Panc1 (cell line): ENCODE measurements around the gene SLC6A17. TPM values are rescaled to one million over a fixed set of nuclear protein-coding genes. Genes with fewer than 3 reads are reported as not detected.
A peak's percentile ranks its signal among the peaks of the same experiment; 100 is the strongest.

ENCODE experiments used
- ATAC-seq: fragments of 200-7000 bp; cut with Tn5 transposase; 2 replicates; pipeline ENCODE4 v1.9.1; 2020; ENCODE audit warnings: mild to moderate bottlenecking, moderate library complexity
- BruUV-seq: library from RNA; stranded (reverse); fragments of 400-500 nt; replicated peaks from 2 replicates; lab custom pipeline; 2021; lab: Mats Ljungman, UMichigan
- CTCF ChIA-PET: fragments of 300-600 bp; sonication (Branson Sonifier 250); formaldehyde crosslinking; loops from one replicate; lab custom pipeline; 2022; ENCODE audit warnings: antibody characterized with exemption; lab: Charles Lee
- POLR2A ChIA-PET: fragments of 300-600 bp; sonication (Branson Sonifier 250); formaldehyde crosslinking; loops from one replicate; lab custom pipeline; 2022; ENCODE audit warnings: antibody characterized with exemption; lab: Charles Lee
- DNase-seq: peaks from one replicate; pipeline ENCODE4 v3.0.0-alpha.2; 2010; ENCODE audit warnings: low read depth, low spot score
- H3K27ac ChIP-seq: 2 replicates; pipeline ENCODE4 v1.5.1; 2011; ENCODE audit warnings: mild to moderate bottlenecking, low read length, inconsistent platforms
- H3K27me3 ChIP-seq: fragments of 200-500 bp; sonication (Bioruptor generic); 2 replicates; pipeline ENCODE4 v1.6.0; 2014; ENCODE audit warnings: low read length, inconsistent platforms; ENCODE audit not compliant: control insufficient read depth, insufficient read depth
- H3K36me3 ChIP-seq: fragments of 200-500 bp; sonication (Bioruptor generic); 2 replicates; pipeline ENCODE4 v1.5.1; 2014; ENCODE audit warnings: inconsistent platforms, mild to moderate bottlenecking, low read length, moderate library complexity; ENCODE audit not compliant: control insufficient read depth, insufficient read depth
- H3K4me1 ChIP-seq: 2 replicates; pipeline ENCODE4 v1.5.1; 2011; ENCODE audit warnings: inconsistent platforms, mild to moderate bottlenecking, low read length, moderate library complexity; ENCODE audit not compliant: control insufficient read depth, insufficient read depth
- H3K4me3 ChIP-seq, 2 experiments: 2 replicates each; pipeline ENCODE4 v1.5.1; 2011 to 2012; ENCODE audit warnings: low read depth in 2 of 2, low read length in 2 of 2, mild to moderate bottlenecking in 2 of 2, inconsistent platforms in 1 of 2, moderate library complexity in 1 of 2
- H3K9me3 ChIP-seq: fragments of 200-500 bp; sonication (Bioruptor generic); 2 replicates; pipeline ENCODE4 v1.5.1; 2014; ENCODE audit warnings: low read depth, mild to moderate bottlenecking, inconsistent platforms, low read length, moderate library complexity; ENCODE audit not compliant: control insufficient read depth, insufficient read depth
- POLR2AphosphoS5 ChIP-seq: IDR thresholded peaks from 2 replicates; pipeline ENCODE4 v1.6.1; 2012; ENCODE audit warnings: mild to moderate bottlenecking, low read depth, low read length, moderate library complexity
- SIN3A ChIP-seq: IDR thresholded peaks from 2 replicates; pipeline ENCODE4 v1.6.1; 2012; ENCODE audit warnings: low read depth, mild to moderate bottlenecking, low read length, moderate library complexity, borderline replicate concordance; ENCODE audit not compliant: insufficient read depth
- TCF7L2 ChIP-seq: IDR thresholded peaks from 2 replicates; pipeline ENCODE4 v1.6.1; 2011; ENCODE audit warnings: mild to moderate bottlenecking, low read depth, low read length, inconsistent platforms
- in situ Hi-C: cut with HindIII; loops from 2 replicates; pipeline ENCODE4 v1.10.0; 2016; ENCODE audit warnings: low sequenced_read_pairs, low pct_unique_long_range_greater_than_20kb
- intact Hi-C: fragments of 100-400 bp; cut with micrococcal nuclease; formaldehyde crosslinking; loops from one replicate; pipeline ENCODE4 v1.10.0; 2022; ENCODE audit not compliant: unreplicated experiment
- total RNA-seq: library from RNA; stranded (reverse); gene quantifications from one replicate; pipeline ENCODE4 v1.2.1, GENCODE V29; 2021; ENCODE audit not compliant: unreplicated experiment
- TF ChIP-seq, protein P1 (sequence below), 2 experiments: IDR thresholded peaks; 2 replicates each; pipeline ENCODE4 v1.6.1; 2011 to 2012; ENCODE audit warnings: low read depth in 2 of 2, control low read depth in 1 of 2, low read length in 1 of 2, mild to moderate bottlenecking in 1 of 2, moderate library complexity in 1 of 2; ENCODE audit not compliant: insufficient read depth in 1 of 2
- TF ChIP-seq, protein P2 (sequence below): fragments of 450-650 bp; IDR thresholded peaks from 2 replicates; pipeline ENCODE4 v1.5.1; 2017; ENCODE audit warnings: mild to moderate bottlenecking

Gene SLC6A17
- total RNA-seq, 1 experiment from 2014 or later, result 5.7 TPM

DNA sequence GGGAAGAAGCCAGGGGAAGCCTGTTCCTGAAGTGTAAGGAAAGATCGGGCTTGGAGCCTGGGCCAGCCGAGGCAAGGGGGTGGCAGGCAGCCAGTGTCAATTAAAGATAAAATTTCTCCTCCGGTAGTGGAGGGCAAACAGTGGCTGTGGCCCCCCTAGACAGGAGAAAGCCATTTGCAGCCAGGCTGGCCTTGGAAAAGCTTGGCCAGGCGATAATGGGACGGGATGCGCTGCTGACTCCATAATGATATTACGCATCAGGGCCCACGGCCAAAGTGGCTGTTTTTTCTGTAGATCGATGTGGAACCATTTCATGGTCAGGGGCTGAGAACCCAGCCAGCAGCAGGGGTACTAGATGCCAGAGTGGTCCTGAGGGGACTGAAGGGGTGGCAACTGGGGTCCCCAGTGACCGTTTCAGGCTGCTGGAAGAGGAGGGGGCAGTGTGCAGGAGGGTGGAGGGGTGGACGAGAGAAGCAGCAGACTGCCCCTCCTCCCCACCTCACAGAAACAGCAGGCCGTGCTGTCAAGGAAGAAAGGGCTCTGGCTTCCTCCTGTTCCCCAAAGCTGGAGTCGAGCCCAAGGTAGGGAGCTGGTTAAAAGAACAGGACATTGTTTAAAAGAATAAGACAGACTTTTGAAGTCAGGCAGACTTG lies 85.0 kb downstream of the SLC6A17 start:
- intact Hi-C loops, result no loop called here
- Histone ChIP-seq H3K4me1 (peaks cover 5% of the 10 kb centered on the region; the same call in 1 of the 2 replicates), H3K27ac (no peak overlapping the region), H3K27me3 (no peaks in the 10 kb centered on the region), H3K36me3 (no peaks in the 10 kb centered on the region), H3K4me3 (no peak overlapping the region), H3K9me3 (no peaks in the 10 kb centered on the region)
- no TSS peak for BruUV-seq
- DNase-seq (no peak), ATAC-seq (no peak)
- in situ Hi-C loops, result no loop called here
- CTCF ChIA-PET, result no interaction called here
- POLR2A ChIA-PET, result no interaction called here
- TF ChIP-seq TCF7L2, result no peak
- TF ChIP-seq, protein P1, sequence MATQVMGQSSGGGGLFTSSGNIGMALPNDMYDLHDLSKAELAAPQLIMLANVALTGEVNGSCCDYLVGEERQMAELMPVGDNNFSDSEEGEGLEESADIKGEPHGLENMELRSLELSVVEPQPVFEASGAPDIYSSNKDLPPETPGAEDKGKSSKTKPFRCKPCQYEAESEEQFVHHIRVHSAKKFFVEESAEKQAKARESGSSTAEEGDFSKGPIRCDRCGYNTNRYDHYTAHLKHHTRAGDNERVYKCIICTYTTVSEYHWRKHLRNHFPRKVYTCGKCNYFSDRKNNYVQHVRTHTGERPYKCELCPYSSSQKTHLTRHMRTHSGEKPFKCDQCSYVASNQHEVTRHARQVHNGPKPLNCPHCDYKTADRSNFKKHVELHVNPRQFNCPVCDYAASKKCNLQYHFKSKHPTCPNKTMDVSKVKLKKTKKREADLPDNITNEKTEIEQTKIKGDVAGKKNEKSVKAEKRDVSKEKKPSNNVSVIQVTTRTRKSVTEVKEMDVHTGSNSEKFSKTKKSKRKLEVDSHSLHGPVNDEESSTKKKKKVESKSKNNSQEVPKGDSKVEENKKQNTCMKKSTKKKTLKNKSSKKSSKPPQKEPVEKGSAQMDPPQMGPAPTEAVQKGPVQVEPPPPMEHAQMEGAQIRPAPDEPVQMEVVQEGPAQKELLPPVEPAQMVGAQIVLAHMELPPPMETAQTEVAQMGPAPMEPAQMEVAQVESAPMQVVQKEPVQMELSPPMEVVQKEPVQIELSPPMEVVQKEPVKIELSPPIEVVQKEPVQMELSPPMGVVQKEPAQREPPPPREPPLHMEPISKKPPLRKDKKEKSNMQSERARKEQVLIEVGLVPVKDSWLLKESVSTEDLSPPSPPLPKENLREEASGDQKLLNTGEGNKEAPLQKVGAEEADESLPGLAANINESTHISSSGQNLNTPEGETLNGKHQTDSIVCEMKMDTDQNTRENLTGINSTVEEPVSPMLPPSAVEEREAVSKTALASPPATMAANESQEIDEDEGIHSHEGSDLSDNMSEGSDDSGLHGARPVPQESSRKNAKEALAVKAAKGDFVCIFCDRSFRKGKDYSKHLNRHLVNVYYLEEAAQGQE (IDR thresholded peaks at IDR 0.05; ENCODE audit: insufficient read depth in 1 of 2, low read depth in 2 of 2, low read length in 1 of 2), result no peak
- TF ChIP-seq SIN3A, result no peak
- no peak for TF ChIP-seq POLR2AphosphoS5
- TF ChIP-seq, protein P2, sequence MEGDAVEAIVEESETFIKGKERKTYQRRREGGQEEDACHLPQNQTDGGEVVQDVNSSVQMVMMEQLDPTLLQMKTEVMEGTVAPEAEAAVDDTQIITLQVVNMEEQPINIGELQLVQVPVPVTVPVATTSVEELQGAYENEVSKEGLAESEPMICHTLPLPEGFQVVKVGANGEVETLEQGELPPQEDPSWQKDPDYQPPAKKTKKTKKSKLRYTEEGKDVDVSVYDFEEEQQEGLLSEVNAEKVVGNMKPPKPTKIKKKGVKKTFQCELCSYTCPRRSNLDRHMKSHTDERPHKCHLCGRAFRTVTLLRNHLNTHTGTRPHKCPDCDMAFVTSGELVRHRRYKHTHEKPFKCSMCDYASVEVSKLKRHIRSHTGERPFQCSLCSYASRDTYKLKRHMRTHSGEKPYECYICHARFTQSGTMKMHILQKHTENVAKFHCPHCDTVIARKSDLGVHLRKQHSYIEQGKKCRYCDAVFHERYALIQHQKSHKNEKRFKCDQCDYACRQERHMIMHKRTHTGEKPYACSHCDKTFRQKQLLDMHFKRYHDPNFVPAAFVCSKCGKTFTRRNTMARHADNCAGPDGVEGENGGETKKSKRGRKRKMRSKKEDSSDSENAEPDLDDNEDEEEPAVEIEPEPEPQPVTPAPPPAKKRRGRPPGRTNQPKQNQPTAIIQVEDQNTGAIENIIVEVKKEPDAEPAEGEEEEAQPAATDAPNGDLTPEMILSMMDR, result no peak

DNA sequence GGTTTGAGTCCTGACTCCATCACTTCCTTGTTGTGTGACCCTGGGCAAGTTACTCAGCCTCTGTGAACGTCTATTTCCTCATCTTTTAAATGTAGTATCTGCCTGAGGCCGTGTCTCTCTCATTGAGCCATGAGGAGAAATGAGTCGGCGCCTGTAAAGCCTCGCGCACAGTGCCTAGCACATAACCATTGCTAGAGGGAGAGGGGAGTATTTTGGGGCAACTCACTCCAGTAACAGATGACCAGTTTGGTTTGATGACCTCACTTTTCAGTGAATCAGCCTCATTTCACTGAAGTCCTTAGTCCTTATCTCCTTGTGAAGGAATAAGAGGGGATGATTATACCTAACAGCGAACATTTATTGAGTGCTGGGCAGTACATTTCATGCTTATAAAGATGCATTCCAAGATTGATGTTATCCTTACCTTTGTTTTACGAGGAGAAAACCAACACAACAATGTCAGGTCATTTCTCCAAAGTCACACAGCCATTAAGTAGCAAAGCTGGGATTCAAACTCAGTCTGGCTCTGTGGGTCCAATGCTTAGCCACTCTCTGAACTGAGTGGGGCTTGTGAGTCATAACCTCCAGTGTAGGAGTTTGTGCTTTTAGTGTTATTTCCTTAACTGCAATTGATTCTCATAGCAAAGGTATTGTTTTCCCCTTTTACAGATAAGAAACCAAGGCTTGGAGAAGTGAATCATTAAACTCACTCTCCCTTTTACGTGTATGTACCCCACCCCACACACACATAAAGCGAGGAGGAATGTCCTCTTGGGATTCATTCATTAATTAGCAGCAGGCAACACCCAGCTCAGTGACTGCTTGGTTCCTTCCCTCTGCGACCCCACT lies 85.8 kb downstream of the SLC6A17 start:
- ATAC-seq, result peak; percentile 75
- intact Hi-C loops, result no loop called here
- no TSS peak for BruUV-seq
- POLR2A ChIA-PET, result no interaction called here
- no peak for DNase-seq
- Histone ChIP-seq H3K36me3 (no peaks in the 10 kb centered on the region), H3K9me3 (no peaks in the 10 kb centered on the region), H3K4me1 (peaks cover 5% of the 10 kb centered on the region; the same call in 1 of the 2 replicates), H3K27me3 (no peaks in the 10 kb centered on the region), H3K4me3 (no peak overlapping the region), H3K27ac (no peak overlapping the region)
- in situ Hi-C loops, result no loop called here
- CTCF ChIA-PET, result no interaction called here
- TF ChIP-seq, protein P2, result no peak
- no peak for TF ChIP-seq SIN3A
- TF ChIP-seq POLR2AphosphoS5, result no peak
- TF ChIP-seq TCF7L2, result no peak
- TF ChIP-seq, protein P1 (IDR thresholded peaks at IDR 0.05; ENCODE audit: insufficient read depth in 1 of 2, low read depth in 2 of 2, low read length in 1 of 2), result no peak
